AG04449 (cell line): ENCODE data around the gene PODN.

Experiments used
- CTCF ChIA-PET: fragments of 350-600 bp; formaldehyde crosslinking; extraction: SDS; loops from one replicate; lab custom pipeline; 2021; ENCODE audit warnings: antibody characterized with exemption; lab: Yijun Ruan, JAX
- POLR2A ChIA-PET: fragments of 400-600, 350-600 bp; formaldehyde crosslinking; extraction: SDS; loops from one replicate; lab custom pipeline; 2020; ENCODE audit warnings: antibody characterized with exemption, inconsistent platforms; lab: Yijun Ruan, JAX
- DNase-seq: peaks from one replicate; pipeline ENCODE4 v3.0.0-alpha.2; 2010; ENCODE audit warnings: low read depth, low spot score
- H3K4me3 ChIP-seq: 2 replicates; pipeline ENCODE4 v1.5.1; 2011; ENCODE audit warnings: low read depth, mild to moderate bottlenecking, control low read depth, low read length
- TF ChIP-seq, protein P1 (sequence below): IDR thresholded peaks from one replicate; pipeline ENCODE4 v1.5.1; 2011; ENCODE audit warnings: mild to moderate bottlenecking, moderate library complexity, low read length, control low read depth, inconsistent platforms; ENCODE audit not compliant: insufficient read depth; ENCODE audit errors: missing control alignments

The PODN gene

DNA sequence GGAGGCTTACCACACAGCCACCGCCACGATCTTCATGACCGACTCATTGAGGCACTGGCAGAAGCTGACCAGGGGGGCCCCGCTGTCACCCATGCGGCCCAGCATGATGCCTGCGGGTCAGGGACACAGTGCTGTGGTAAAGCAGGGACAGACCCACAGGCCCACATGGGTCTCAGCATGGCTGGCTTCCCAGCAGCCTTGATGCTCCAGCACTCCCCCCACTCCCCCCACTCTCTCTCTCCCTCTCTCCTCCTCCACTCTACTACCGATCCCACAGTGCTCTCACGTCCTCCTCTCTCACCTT lies 31.4 kb downstream of the PODN start:
- no peak overlapping the region for H3K4me3 ChIP-seq
- TF ChIP-seq, protein P1, sequence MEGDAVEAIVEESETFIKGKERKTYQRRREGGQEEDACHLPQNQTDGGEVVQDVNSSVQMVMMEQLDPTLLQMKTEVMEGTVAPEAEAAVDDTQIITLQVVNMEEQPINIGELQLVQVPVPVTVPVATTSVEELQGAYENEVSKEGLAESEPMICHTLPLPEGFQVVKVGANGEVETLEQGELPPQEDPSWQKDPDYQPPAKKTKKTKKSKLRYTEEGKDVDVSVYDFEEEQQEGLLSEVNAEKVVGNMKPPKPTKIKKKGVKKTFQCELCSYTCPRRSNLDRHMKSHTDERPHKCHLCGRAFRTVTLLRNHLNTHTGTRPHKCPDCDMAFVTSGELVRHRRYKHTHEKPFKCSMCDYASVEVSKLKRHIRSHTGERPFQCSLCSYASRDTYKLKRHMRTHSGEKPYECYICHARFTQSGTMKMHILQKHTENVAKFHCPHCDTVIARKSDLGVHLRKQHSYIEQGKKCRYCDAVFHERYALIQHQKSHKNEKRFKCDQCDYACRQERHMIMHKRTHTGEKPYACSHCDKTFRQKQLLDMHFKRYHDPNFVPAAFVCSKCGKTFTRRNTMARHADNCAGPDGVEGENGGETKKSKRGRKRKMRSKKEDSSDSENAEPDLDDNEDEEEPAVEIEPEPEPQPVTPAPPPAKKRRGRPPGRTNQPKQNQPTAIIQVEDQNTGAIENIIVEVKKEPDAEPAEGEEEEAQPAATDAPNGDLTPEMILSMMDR: no peak
- ChIA-PET CTCF (interaction anchor here (1.3 to 2.0 kb wide), 3 partner anchors 22 to 93 kb away, joined by 3 to 5 read pairs (median 3); no protein-coding TSS in a partner anchor), POLR2A (no interaction called here)
- no peak for DNase-seq

DNA sequence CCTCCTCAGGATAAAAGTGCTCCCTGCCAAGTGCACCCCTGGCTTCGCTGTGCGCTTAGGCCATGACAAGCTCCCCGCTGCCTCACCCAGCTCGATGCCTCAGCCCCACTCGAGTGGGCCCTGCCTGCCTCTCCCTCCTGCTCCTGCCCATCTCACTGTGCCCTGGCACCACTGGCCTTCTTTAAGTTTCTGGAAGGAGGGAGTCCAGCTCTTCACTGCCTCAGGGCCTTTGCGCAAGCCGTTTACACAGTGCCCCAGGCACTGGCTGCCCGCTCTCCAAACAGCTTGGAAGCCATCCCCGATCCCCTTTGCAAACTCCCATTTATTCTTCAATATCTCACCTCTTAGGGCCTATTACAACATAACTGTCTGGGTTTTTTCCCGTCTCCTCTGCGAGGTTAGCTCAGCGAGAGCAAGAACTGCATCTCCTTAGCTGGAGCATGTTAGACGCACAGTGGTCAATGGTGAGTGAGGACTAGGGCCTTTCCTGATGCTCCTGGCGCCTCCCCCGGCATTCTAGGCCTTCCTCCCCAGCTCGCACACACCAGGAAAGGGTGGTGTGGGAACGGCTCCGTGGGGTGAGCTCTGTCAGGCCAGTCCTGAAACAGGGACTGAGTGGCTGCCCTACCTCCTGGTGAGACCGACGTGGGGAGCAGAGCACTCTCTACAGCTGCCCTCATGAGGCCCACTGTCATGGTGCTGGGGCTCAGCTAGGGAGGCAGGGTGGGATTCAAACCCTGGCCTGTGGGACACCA lies 31.9 kb downstream of the PODN start:
- TF ChIP-seq, protein P1: no peak
- no peak for DNase-seq
- POLR2A ChIA-PET: no interaction called here
- CTCF ChIA-PET: interaction anchor here (1.3 to 2.0 kb wide), 3 partner anchors 21 to 92 kb away, joined by 3 to 5 read pairs (median 3); no protein-coding TSS in a partner anchor
- H3K4me3 ChIP-seq: no peak overlapping the region

DNA sequence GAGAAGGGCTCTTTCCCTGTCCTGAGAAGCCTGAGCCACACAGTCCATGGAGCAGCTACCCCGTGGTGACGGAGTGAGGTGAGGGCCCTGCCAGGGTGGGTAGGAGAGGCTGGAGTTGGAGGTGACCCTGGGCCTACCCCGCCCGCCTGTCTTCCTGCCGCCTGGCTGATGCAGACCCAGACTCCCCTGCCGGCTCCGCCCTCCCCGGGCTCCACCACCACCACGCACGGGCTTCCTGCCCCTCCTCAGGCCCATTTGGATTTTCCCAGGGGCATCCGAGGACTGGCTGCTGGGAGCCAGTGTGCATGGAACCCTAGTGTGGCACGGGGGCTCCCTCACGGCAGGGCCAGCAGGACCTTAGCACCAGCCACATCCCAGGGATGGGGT lies 32.5 kb downstream of the PODN start:
- no peak for DNase-seq
- TF ChIP-seq, protein P1: no peak
- H3K4me3 ChIP-seq: no peak overlapping the region
- CTCF ChIA-PET: interaction anchor here (1.3 kb wide), 1 partner anchor 20 kb away, joined by 3 read pairs; no protein-coding TSS in a partner anchor
- POLR2A ChIA-PET: no interaction called here

GRCh38 chr1:53104289-53104913 lies 42.4 kb downstream of the PODN start:
- ChIA-PET CTCF (interaction anchor here (1.0 kb wide), 1 partner anchor 71 kb away, joined by 3 read pairs; no protein-coding TSS in a partner anchor), POLR2A (no interaction called here)
- no peak overlapping the region for H3K4me3 ChIP-seq
- DNase-seq: no peak
- TF ChIP-seq, protein P1: no peak

GRCh38 chr1:53107090-53107489 lies 45.1 kb downstream of the PODN start:
- H3K4me3 ChIP-seq: no peak overlapping the region
- ChIA-PET POLR2A (interaction anchor here (0.6 to 1.9 kb wide), 2 partner anchors 39 to 46 kb away, joined by 3 to 8 read pairs; no protein-coding TSS in a partner anchor), CTCF (interaction anchor here (0.8 to 1.8 kb wide), 5 partner anchors 15 to 76 kb away, joined by 3 to 5 read pairs (median 4); no protein-coding TSS in a partner anchor)
- TF ChIP-seq, protein P1: no peak
- DNase-seq: no peak

GRCh38 chr1:53107570-53108322 lies 45.7 kb downstream of the PODN start:
- ChIA-PET CTCF (interaction anchor here (0.8 to 1.8 kb wide), 5 partner anchors 15 to 75 kb away, joined by 3 to 5 read pairs (median 4); no protein-coding TSS in a partner anchor), POLR2A (interaction anchor here (0.6 to 1.9 kb wide), 2 partner anchors 38 to 47 kb away, joined by 3 to 8 read pairs; no protein-coding TSS in a partner anchor)

More at GRCh38 chr1:53107570-53108322, 45.7 kb downstream of the PODN start:
- peak; percentile 98 for DNase-seq
- no peak overlapping the region for H3K4me3 ChIP-seq
- TF ChIP-seq, protein P1: no peak
